Activated naive CD8-positive, alpha-beta T cell (primary cell): ENCODE measurements around the gene KBTBD3.
"Not testable (repeated sequence)": the region's sequence is repeated elsewhere in the genome, so short reads cannot be mapped to it uniquely, and the experiment has no call there.

ENCODE experiments used
- H3K27ac Mint-ChIP-seq: one replicate; pipeline ENCODE4 v1.8.0; 2021; ENCODE audit warnings: mixed read lengths
- H3K27me3 Mint-ChIP-seq: one replicate; pipeline ENCODE4 v1.8.0; 2021; ENCODE audit warnings: mixed read lengths
- H3K36me3 Mint-ChIP-seq: one replicate; pipeline ENCODE4 v1.8.0; 2021; ENCODE audit warnings: mixed read lengths
- H3K4me1 Mint-ChIP-seq: one replicate; pipeline ENCODE4 v1.8.0; 2021; ENCODE audit warnings: low read depth, mixed read lengths
- H3K4me3 Mint-ChIP-seq: one replicate; pipeline ENCODE4 v1.8.0; 2021; ENCODE audit warnings: mild to moderate bottlenecking, mixed read lengths
- H3K9me3 Mint-ChIP-seq: one replicate; pipeline ENCODE4 v1.8.0; 2021; ENCODE audit warnings: low read depth, mixed read lengths

The KBTBD3 gene

GRCh38 chr11:106031936-106032335 is 45.2 kb downstream of the KBTBD3 start:
- Mint-ChIP-seq H3K9me3 (peaks cover 8% of the 10 kb centered on the region), H3K36me3 (peaks cover 2% of the 10 kb centered on the region), H3K4me1 (no peaks in the 10 kb centered on the region), H3K27me3 (peaks cover 40% of the 10 kb centered on the region), H3K27ac (no peak overlapping the region), H3K4me3 (no peak overlapping the region)

GRCh38 chr11:106031202-106031810 is 45.8 kb downstream of the KBTBD3 start:
- Mint-ChIP-seq H3K4me3 (no peak overlapping the region), H3K4me1 (no peaks in the 10 kb centered on the region), H3K27me3 (peaks cover 38% of the 10 kb centered on the region), H3K9me3 (peaks cover 14% of the 10 kb centered on the region), H3K36me3 (peaks cover 2% of the 10 kb centered on the region), H3K27ac (no peak overlapping the region)

DNA sequence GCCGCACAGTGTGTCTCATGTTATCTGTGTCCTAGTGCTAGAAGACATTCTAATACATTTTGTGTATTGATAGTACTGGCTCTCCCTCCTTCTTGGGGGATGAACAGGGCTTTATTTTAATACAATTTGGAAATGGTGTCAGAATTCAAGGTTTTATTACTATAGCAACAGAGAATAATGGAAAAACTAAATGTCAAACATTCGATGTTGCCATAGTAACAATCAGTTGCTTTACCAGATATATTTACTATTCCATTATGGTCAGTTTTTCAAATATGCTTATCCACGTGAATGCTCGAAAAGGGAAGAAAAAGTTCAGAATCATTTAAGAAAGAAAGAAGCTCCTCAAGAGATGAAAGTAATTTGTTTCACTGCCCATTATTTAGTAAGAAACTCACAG is 46.5 kb downstream of the KBTBD3 start:
- peaks cover 37% of the 10 kb centered on the region for H3K27me3 Mint-ChIP-seq
- H3K36me3 Mint-ChIP-seq = peaks cover 2% of the 10 kb centered on the region
- H3K27ac Mint-ChIP-seq = no peak overlapping the region
- H3K4me3 Mint-ChIP-seq = no peak overlapping the region
- H3K9me3 Mint-ChIP-seq = peaks cover 16% of the 10 kb centered on the region
- H3K4me1 Mint-ChIP-seq = no peaks in the 10 kb centered on the region

GRCh38 chr11:106022795-106023275 is 54.3 kb downstream of the KBTBD3 start:
- Mint-ChIP-seq H3K4me1 (peaks cover 43% of the 10 kb centered on the region), H3K27me3 (peaks cover 5% of the 10 kb centered on the region), H3K4me3 (peak overlapping the region; percentile 99), H3K27ac (peak overlapping the region; percentile 95), H3K36me3 (peaks cover 18% of the 10 kb centered on the region), H3K9me3 (peaks cover 19% of the 10 kb centered on the region)

- peak within 1 kb of the TSS; percentile 99 for H3K4me3 Mint-ChIP-seq
- peak within 1 kb of the TSS; percentile 95 for H3K27ac Mint-ChIP-seq
- H3K4me1 Mint-ChIP-seq = peaks cover 44% of the 10 kb centered on the region
- H3K36me3 Mint-ChIP-seq = peaks cover 18% of the 10 kb centered on the region
- H3K9me3 Mint-ChIP-seq = peaks cover 14% of the 10 kb centered on the region
- peaks cover 2% of the 10 kb centered on the region for H3K27me3 Mint-ChIP-seq
Measured at GRCh38 chr11:106021967-106022794, 55.0 kb downstream of the KBTBD3 start, which contains the start of gene MSANTD4. Gene MSANTD4 (minus strand): TSS chr11:106022240. CDS start chr11:106010917, 11,323 bp downstream.

DNA sequence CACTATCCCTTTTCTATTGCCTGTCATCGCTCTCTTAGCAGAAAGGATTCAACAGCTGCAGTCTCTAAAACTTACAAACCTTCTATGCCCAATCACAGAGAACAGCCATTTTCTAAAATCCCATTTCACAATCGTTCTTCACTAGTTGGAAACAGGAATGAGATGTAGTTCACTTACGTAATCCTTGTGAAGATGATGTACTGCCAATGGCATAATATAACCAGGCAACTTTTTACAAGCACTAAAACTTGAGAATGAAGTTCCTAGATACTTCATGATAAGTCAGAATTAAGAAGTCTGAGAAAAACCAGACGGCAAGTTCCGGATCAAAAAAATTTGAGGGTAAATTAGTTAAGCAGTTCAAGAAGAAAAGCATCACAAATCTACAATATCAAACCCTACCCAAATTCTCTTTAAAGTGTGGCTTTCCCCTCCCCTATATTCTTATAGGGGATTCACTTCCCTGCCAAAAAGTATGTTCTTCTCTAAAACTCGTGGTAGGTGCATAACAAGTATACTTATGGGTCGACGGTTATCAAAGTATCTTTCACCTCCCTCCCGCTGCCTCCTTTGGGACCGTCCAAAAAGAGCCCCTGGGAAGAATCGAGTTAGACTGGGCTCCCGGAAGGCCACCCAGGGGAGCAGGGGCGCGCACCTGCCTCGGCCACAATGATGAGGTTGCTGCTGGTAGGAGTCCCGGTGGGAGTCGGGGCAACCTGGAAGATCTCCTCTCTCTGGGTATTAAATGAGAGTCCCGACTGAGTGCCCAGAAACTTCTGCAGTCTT is 55.8 kb downstream of the KBTBD3 start:
- Mint-ChIP-seq H3K4me1 (peaks cover 52% of the 10 kb centered on the region), H3K36me3 (peaks cover 18% of the 10 kb centered on the region), H3K27ac (peak overlapping the region; percentile 95), H3K4me3 (peak overlapping the region; percentile 99), H3K27me3 (no peaks in the 10 kb centered on the region), H3K9me3 (peaks cover 6% of the 10 kb centered on the region)

DNA sequence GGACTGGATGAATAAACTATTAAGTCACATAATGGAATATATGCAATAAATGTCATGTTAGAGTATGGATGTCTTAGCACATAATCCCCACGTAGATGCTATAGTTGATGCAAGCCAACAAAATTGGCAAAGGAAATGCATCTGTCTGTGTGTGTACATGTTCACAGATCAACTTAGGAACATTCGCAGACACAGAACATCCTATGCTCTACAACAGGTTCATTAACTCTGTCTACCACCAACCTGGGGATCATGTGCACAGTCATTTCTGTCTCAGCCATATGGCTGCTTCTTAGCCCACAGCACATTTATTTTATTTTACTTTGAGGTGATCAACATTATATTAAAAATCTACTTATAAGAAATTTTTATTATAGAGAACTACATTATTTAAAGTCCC is 60.1 kb downstream of the KBTBD3 start:
- Mint-ChIP-seq H3K4me3 (no peak overlapping the region), H3K27me3 (no peaks in the 10 kb centered on the region), H3K27ac (no peak overlapping the region), H3K36me3 (peaks cover 22% of the 10 kb centered on the region), H3K4me1 (peaks cover 74% of the 10 kb centered on the region), H3K9me3 (no peaks in the 10 kb centered on the region)

- peaks cover 4% of the 10 kb centered on the region for H3K9me3 Mint-ChIP-seq
- no peak overlapping the region for H3K27ac Mint-ChIP-seq
- no peaks in the 10 kb centered on the region for H3K27me3 Mint-ChIP-seq
- no peak overlapping the region for H3K4me3 Mint-ChIP-seq
- H3K4me1 Mint-ChIP-seq = peaks cover 73% of the 10 kb centered on the region
- peaks cover 26% of the 10 kb centered on the region for H3K36me3 Mint-ChIP-seq
Measured at GRCh38 chr11:106015066-106015465, 62.1 kb downstream of the KBTBD3 start.

GRCh38 chr11:106014620-106015019 is 62.5 kb downstream of the KBTBD3 start:
- Mint-ChIP-seq H3K4me3 (no peak overlapping the region), H3K36me3 (peaks cover 29% of the 10 kb centered on the region), H3K27ac (no peak overlapping the region), H3K9me3 (peaks cover 4% of the 10 kb centered on the region), H3K27me3 (no peaks in the 10 kb centered on the region), H3K4me1 (peaks cover 73% of the 10 kb centered on the region)

GRCh38 chr11:106014035-106014434 is 63.1 kb downstream of the KBTBD3 start:
- Mint-ChIP-seq H3K4me1 (peaks cover 70% of the 10 kb centered on the region), H3K4me3 (no peak overlapping the region), H3K27ac (no peak overlapping the region), H3K27me3 (no peaks in the 10 kb centered on the region), H3K36me3 (peaks cover 27% of the 10 kb centered on the region), H3K9me3 (peaks cover 4% of the 10 kb centered on the region)

- Mint-ChIP-seq H3K27ac (no peak overlapping the region), H3K36me3 (peaks cover 31% of the 10 kb centered on the region), H3K27me3 (no peaks in the 10 kb centered on the region), H3K9me3 (peaks cover 4% of the 10 kb centered on the region), H3K4me3 (no peak overlapping the region), H3K4me1 (peaks cover 66% of the 10 kb centered on the region)
Measured at GRCh38 chr11:106012744-106013143, 64.4 kb downstream of the KBTBD3 start.

DNA sequence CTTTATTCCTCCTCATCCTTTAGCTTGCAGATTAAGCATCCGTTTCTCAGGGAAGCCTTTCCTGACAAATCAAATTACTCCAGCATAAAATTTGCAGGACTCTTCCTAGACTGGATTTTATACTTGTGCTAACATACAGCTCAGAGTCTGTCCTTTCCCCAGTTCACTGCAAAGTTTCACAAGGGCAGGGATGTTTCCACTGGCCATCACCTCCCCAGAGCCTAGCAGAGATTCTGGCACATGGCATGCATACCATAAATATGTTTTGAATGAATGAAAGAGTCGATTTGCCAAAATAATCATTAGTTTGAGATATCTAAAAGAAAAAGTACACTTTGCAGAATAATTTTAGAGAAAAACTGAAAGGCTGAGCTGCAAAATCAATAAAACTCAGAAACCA is 65.7 kb downstream of the KBTBD3 start:
- Mint-ChIP-seq H3K9me3 (peaks cover 8% of the 10 kb centered on the region), H3K27me3 (no peaks in the 10 kb centered on the region), H3K27ac (no peak overlapping the region), H3K4me1 (peaks cover 59% of the 10 kb centered on the region), H3K36me3 (peaks cover 39% of the 10 kb centered on the region), H3K4me3 (no peak overlapping the region)

GRCh38 chr11:106003094-106003493 is 74.1 kb downstream of the KBTBD3 start:
- Mint-ChIP-seq H3K9me3 (peaks cover 33% of the 10 kb centered on the region), H3K36me3 (peaks cover 63% of the 10 kb centered on the region), H3K4me1 (peaks cover 19% of the 10 kb centered on the region)
- not testable (repeated sequence) for H3K27ac Mint-ChIP-seq, H3K27me3 Mint-ChIP-seq, H3K4me3 Mint-ChIP-seq

GRCh38 chr11:106001304-106002012 is 75.7 kb downstream of the KBTBD3 start:
- no peak overlapping the region for H3K4me3 Mint-ChIP-seq
- peaks cover 18% of the 10 kb centered on the region for H3K4me1 Mint-ChIP-seq
- H3K27me3 Mint-ChIP-seq = no peaks in the 10 kb centered on the region
- peaks cover 29% of the 10 kb centered on the region for H3K9me3 Mint-ChIP-seq
- no peak overlapping the region for H3K27ac Mint-ChIP-seq
- peaks cover 57% of the 10 kb centered on the region for H3K36me3 Mint-ChIP-seq
